HG02678 (cell line): ENCODE results near the gene PTPRZ1.
A peak's percentile ranks its signal among the peaks of the same experiment; 100 is the strongest.

Experiments
- ATAC-seq: cut with Tn5 transposase; IDR thresholded peaks from one replicate; pipeline ENCODE4 v1.9.1; 2021; ENCODE audit warnings: mild to moderate bottlenecking, moderate library complexity; ENCODE audit not compliant: unreplicated experiment

Gene PTPRZ1

GRCh38 chr7:122038904-122039303 is 165.9 kb downstream of the PTPRZ1 start:
- ATAC-seq = no peak

GRCh38 chr7:122040147-122040546 is 167.2 kb downstream of the PTPRZ1 start:
- no peak for ATAC-seq

- ATAC-seq = no peak
Measured at GRCh38 chr7:122046402-122046801, 173.4 kb downstream of the PTPRZ1 start.

- no peak for ATAC-seq
Measured at GRCh38 chr7:122054393-122054792, 181.4 kb downstream of the PTPRZ1 start.

- no peak for ATAC-seq
Measured at GRCh38 chr7:122055073-122055472, 182.1 kb downstream of the PTPRZ1 start.

DNA sequence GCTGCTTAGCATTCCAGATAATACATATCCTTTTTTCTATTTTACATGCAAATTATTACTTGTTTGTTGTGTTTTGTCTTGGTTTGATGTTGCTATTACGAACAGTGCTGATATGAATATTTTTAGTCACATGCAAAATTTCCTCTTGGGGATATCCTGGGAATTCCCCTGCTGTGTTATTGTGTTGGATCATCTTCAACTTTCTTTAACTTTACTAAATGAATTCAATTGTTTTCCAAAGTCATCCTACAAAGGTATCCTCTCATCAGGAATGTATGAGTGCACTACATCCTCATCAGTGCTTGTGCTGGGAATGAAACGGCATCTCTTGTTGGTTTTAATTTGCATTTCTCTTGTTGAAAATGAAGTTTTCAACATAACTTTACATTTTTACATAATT is 184.0 kb downstream of the PTPRZ1 start:
- ATAC-seq = no peak

DNA sequence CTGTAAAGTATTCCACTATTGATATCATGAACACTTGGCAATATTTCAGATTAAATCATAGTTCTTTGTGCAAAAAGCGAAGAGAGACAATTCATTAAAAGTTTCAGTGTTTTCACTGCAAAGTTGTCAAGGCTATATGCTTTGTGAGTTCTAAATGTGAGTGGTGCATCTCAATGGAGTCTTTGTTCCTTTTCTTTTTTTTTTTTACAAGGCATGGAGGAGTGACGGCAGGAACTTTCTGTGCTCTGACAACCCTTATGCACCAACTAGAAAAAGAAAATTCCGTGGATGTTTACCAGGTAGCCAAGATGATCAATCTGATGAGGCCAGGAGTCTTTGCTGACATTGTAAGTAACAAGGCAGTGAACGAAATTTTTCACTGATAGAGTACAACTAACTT is 186.6 kb downstream of the PTPRZ1 start:
- ATAC-seq = no peak

DNA sequence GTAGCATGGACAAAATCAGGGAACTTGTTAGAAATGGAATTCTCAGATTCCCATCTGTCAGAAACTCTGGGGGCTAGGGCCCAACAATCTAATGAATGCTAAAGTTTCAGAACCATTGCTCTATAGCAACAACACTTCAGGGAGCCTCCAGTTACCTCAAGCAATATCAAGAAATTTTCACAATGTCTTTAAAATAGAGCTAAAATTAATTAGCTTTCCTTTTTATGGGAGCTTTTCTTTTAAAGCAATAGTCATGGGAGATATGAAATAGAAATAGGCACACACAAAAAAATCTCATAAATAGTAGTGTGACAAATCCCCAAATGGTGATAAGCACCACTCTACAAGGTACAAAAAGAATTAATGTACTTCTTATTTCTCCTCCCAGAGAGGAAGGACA is 190.2 kb downstream of the PTPRZ1 start:
- no peak for ATAC-seq

DNA sequence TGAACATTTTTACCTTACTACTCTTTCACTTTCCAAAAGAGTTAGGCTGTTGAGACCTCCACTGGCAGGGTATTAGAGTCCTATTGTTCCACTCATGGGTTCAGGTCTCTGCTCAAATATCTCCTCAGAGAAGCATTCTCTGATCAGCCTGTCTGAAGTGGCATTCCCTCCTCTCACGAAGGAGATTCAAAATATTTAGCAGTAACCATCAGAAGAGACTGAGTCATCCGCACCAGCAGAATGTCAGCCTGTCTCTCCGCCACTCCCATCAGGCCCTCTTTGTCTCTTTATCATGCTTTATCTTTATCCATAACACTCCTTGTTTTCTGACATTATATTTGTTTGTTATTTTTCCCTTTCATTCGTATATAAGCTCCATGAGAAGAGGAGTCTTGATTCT is 192.0 kb downstream of the PTPRZ1 start:
- ATAC-seq = no peak

- no peak for ATAC-seq
Measured at GRCh38 chr7:122067077-122067476, 194.1 kb downstream of the PTPRZ1 start.

GRCh38 chr7:122068046-122068445 is 195.1 kb downstream of the PTPRZ1 start:
- ATAC-seq = no peak

DNA sequence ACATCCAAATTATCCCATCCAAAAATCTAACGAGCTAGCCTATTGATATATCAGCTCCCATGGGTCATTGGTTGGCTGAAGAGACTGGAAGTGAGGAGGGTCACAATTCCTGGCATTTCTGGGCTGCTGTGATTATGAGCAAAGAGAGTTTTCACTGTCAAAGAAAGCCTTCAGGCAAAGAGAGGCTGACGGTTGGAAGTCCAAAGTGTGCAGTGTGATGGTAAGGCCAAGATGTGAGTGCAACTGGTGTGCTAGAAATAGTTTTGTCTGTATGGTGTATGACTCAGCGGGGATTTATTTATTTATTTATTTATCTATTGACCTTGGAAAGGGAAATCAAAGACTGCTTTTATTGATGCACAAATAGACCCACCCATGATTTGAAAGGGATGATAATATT is 196.0 kb downstream of the PTPRZ1 start:
- ATAC-seq = no peak

GRCh38 chr7:122070062-122070461 is 197.1 kb downstream of the PTPRZ1 start:
- ATAC-seq = no peak

- no peak for ATAC-seq
Measured at GRCh38 chr7:122070834-122071233, 197.9 kb downstream of the PTPRZ1 start.

- no peak for ATAC-seq
Measured at GRCh38 chr7:122072272-122072671, 199.3 kb downstream of the PTPRZ1 start.

GRCh38 chr7:122072924-122073599 is 200.1 kb downstream of the PTPRZ1 start:
- ATAC-seq = no peak

- ATAC-seq = no peak
Measured at GRCh38 chr7:122073635-122074034, 200.7 kb downstream of the PTPRZ1 start.

GRCh38 chr7:122082160-122082559 is 209.2 kb downstream of the PTPRZ1 start:
- ATAC-seq = no peak

- ATAC-seq = no peak
Measured at GRCh38 chr7:122082670-122083069, 209.7 kb downstream of the PTPRZ1 start.

GRCh38 chr7:122092964-122093797 is 220.2 kb downstream of the PTPRZ1 start:
- ATAC-seq = peak; percentile 98

GRCh38 chr7:122094549-122094948 is 221.6 kb downstream of the PTPRZ1 start:
- ATAC-seq = no peak

GRCh38 chr7:122095642-122096041 is 222.7 kb downstream of the PTPRZ1 start:
- ATAC-seq = no peak
